ENCODE data around the gene MFSD11. TPM values are rescaled to one million over a fixed set of nuclear protein-coding genes. Genes with fewer than 3 reads are reported as not detected.
"Not testable (repeated sequence)": the region's sequence is repeated elsewhere in the genome, so short reads cannot be mapped to it uniquely, and the experiment has no call there.

MFSD11 gene
- total RNA-seq, 1 donor from 2014 or later, result 27.0 TPM

GRCh38 chr17:76726776-76727718 lies 10.9 kb upstream of the MFSD11 start, which contains the start of gene METTL23:
METTL23 (plus strand) TSS chr17:76726839; CDS start chr17:76729711, 2,872 bp downstream.
- peak; percentile 90 for DNase-seq (ENCODE audit: low spot score)

- DNase-seq (ENCODE audit: low spot score), result no peak
These were observed 10.0 kb upstream of the MFSD11 start for GRCh38 chr17:76727745-76728456.

- not testable (repeated sequence) for DNase-seq (ENCODE audit: low spot score)
These were observed 5.9 kb upstream of the MFSD11 start for GRCh38 chr17:76731800-76732733.

GRCh38 chr17:76732734-76733617 lies 4.9 kb upstream of the MFSD11 start:
- no peak for DNase-seq (ENCODE audit: low spot score)

GRCh38 chr17:76733618-76733957 lies 4.3 kb upstream of the MFSD11 start:
- DNase-seq (ENCODE audit: low spot score), result no peak

- no peak for DNase-seq (ENCODE audit: low spot score)
These were observed 3.7 kb upstream of the MFSD11 start for GRCh38 chr17:76734080-76734840.

- no peak for DNase-seq (ENCODE audit: low spot score)
These were observed 2.9 kb upstream of the MFSD11 start for GRCh38 chr17:76735006-76735405.

- no peak for DNase-seq (ENCODE audit: low spot score)
These were observed 2.2 kb upstream of the MFSD11 start for GRCh38 chr17:76735586-76736348.

- DNase-seq (ENCODE audit: low spot score), result peak; percentile 86
These were observed 1.4 kb upstream of the MFSD11 start for GRCh38 chr17:76736349-76737081.

- peak; percentile 99 for DNase-seq (ENCODE audit: low spot score)
These were observed 740 bp upstream of the MFSD11 start, which contains the start of gene SRSF2 for GRCh38 chr17:76737082-76737675. SRSF2 (minus strand) TSS chr17:76737331; CDS start chr17:76737160, 171 bp downstream.

GRCh38 chr17:76738468-76738850 lies 540 bp downstream of the MFSD11 start:
- DNase-seq (ENCODE audit: low spot score), result no peak

GRCh38 chr17:76739568-76740115 lies 1.7 kb downstream of the MFSD11 start:
- DNase-seq (ENCODE audit: low spot score), result not testable (repeated sequence)

- no peak for DNase-seq (ENCODE audit: low spot score)
These were observed 2.6 kb downstream of the MFSD11 start for GRCh38 chr17:76740329-76741118.

- DNase-seq (ENCODE audit: low spot score), result no peak
These were observed 5.0 kb downstream of the MFSD11 start for GRCh38 chr17:76742958-76743357.

- DNase-seq (ENCODE audit: low spot score), result no peak
These were observed 6.8 kb downstream of the MFSD11 start for GRCh38 chr17:76744747-76745146.

GRCh38 chr17:76745785-76746184 lies 7.9 kb downstream of the MFSD11 start:
- DNase-seq (ENCODE audit: low spot score), result not testable (repeated sequence)

Measured in ureter (tissue), 1 donor.